HEK293 (cell line): ENCODE results near the gene DES.
A peak's percentile ranks its signal among the peaks of the same experiment; 100 is the strongest.

ENCODE experiments used
- CTCF ChIA-PET: fragments of 350-600 bp; formaldehyde crosslinking; extraction: SDS; loops from one replicate; lab custom pipeline; 2021; ENCODE audit warnings: antibody characterized with exemption; lab: Yijun Ruan, JAX
- POLR2A ChIA-PET: fragments of 300-600 bp; formaldehyde crosslinking; extraction: SDS; loops from one replicate; lab custom pipeline; 2020; ENCODE audit warnings: antibody characterized with exemption, inconsistent platforms; lab: Yijun Ruan, JAX
- H3K27ac ChIP-seq: fragments of 200-500 bp; sonication (Bioruptor generic); 2 replicates; pipeline ENCODE4 v1.5.1; 2014; ENCODE audit warnings: low read depth, low read length, control low read depth, inconsistent platforms; ENCODE audit errors: extremely low read depth
- H3K36me3 ChIP-seq, 2 experiments: fragments of 200-500 bp in 1 of 2; sonication (Bioruptor generic) in 1 of 2; 1 replicate in 1 of 2; 2 replicates in 1 of 2; pipeline ENCODE4 v1.5.1; 2014 to 2017; ENCODE audit warnings: inconsistent platforms in 2 of 2, low read length in 2 of 2; ENCODE audit not compliant: control insufficient read depth in 2 of 2, insufficient read depth in 1 of 2
- H3K4me1 ChIP-seq: fragments of 200-500 bp; sonication (Bioruptor generic); 2 replicates; pipeline ENCODE4 v1.5.1; 2014; ENCODE audit warnings: mild to moderate bottlenecking, low read length, inconsistent platforms; ENCODE audit not compliant: control insufficient read depth, insufficient read depth
- H3K4me3 ChIP-seq: 2 replicates; pipeline ENCODE4 v1.5.1; 2011; ENCODE audit warnings: low read depth, mild to moderate bottlenecking, control low read depth, low read length, moderate library complexity
- H3K9me3 ChIP-seq: fragments of 200-500 bp; sonication (Bioruptor generic); 2 replicates; pipeline ENCODE4 v1.5.1; 2014; ENCODE audit warnings: low read depth, low read length, inconsistent platforms; ENCODE audit not compliant: control insufficient read depth, insufficient read depth
- KLF1 ChIP-seq: fragments of 450-650 bp; formaldehyde crosslinking; IDR thresholded peaks from 2 replicates; pipeline ENCODE4 v1.5.1; 2016; ENCODE audit warnings: missing biosample characterization, missing genetic modification characterization
- KLF16 ChIP-seq: fragments of 450-650 bp; formaldehyde crosslinking; IDR thresholded peaks from 2 replicates; pipeline ENCODE4 v1.5.1; 2017; ENCODE audit warnings: missing biosample characterization, missing genetic modification characterization
- KLF8 ChIP-seq: fragments of 450-650 bp; formaldehyde crosslinking; IDR thresholded peaks from 2 replicates; pipeline ENCODE4 v1.5.1; 2016; ENCODE audit warnings: missing biosample characterization, missing genetic modification characterization
- MYNN ChIP-seq: fragments of 450-650 bp; formaldehyde crosslinking; IDR thresholded peaks from 2 replicates; pipeline ENCODE4 v1.5.1; 2016; ENCODE audit warnings: missing biosample characterization, missing genetic modification characterization, borderline replicate concordance
- RBAK ChIP-seq: fragments of 450-650 bp; formaldehyde crosslinking; IDR thresholded peaks from 2 replicates; pipeline ENCODE4 v1.5.1; 2016; ENCODE audit warnings: missing biosample characterization, missing genetic modification characterization
- SCRT2 ChIP-seq: fragments of 450-650 bp; formaldehyde crosslinking; IDR thresholded peaks from 2 replicates; pipeline ENCODE4 v1.5.1; 2016; ENCODE audit warnings: missing biosample characterization, missing genetic modification characterization
- SP7 ChIP-seq: fragments of 450-650 bp; formaldehyde crosslinking; IDR thresholded peaks from 2 replicates; pipeline ENCODE4 v1.5.1; 2016; ENCODE audit warnings: missing biosample characterization, missing genetic modification characterization
- TCF7L2 ChIP-seq: IDR thresholded peaks from 2 replicates; pipeline ENCODE4 v1.6.1; 2011; ENCODE audit warnings: low read depth, mild to moderate bottlenecking, inconsistent platforms, low read length, moderate library complexity, borderline replicate concordance
- ZNF248 ChIP-seq: fragments of 450-650 bp; formaldehyde crosslinking; IDR thresholded peaks from 2 replicates; pipeline ENCODE4 v1.5.1; 2017; ENCODE audit warnings: missing biosample characterization, missing genetic modification characterization
- ZNF302 ChIP-seq: fragments of 450-650 bp; formaldehyde crosslinking; IDR thresholded peaks from 2 replicates; pipeline ENCODE4 v1.5.1; 2016; ENCODE audit warnings: missing biosample characterization, missing genetic modification characterization, low read depth
- ZNF366 ChIP-seq: fragments of 450-650 bp; formaldehyde crosslinking; conservative IDR thresholded peaks from 2 replicates; pipeline ENCODE4 v1.5.1; 2016; ENCODE audit warnings: missing biosample characterization, missing genetic modification characterization
- ZNF501 ChIP-seq: fragments of 450-650 bp; formaldehyde crosslinking; IDR thresholded peaks from 2 replicates; pipeline ENCODE4 v1.5.1; 2016; ENCODE audit warnings: missing biosample characterization, missing genetic modification characterization
- ZNF560 ChIP-seq: fragments of 450-650 bp; formaldehyde crosslinking; IDR thresholded peaks from 2 replicates; pipeline ENCODE4 v1.5.1; 2017; ENCODE audit warnings: missing biosample characterization, missing genetic modification characterization, borderline replicate concordance
- ZNF76 ChIP-seq: fragments of 450-650 bp; formaldehyde crosslinking; IDR thresholded peaks from 2 replicates; pipeline ENCODE4; 2016; ENCODE audit warnings: low read depth, missing biosample characterization, missing genetic modification characterization, borderline replicate concordance
- ZNF776 ChIP-seq: fragments of 450-650 bp; formaldehyde crosslinking; IDR thresholded peaks from 2 replicates; pipeline ENCODE4 v1.5.0; 2017; ENCODE audit warnings: missing biosample characterization, missing genetic modification characterization, borderline replicate concordance
- TF ChIP-seq, protein P1 (sequence below): fragments of 450-650 bp; formaldehyde crosslinking; IDR thresholded peaks from 2 replicates; pipeline ENCODE4 v1.5.1; 2016; ENCODE audit warnings: missing biosample characterization, missing genetic modification characterization
- TF ChIP-seq, protein P2 (sequence below): IDR thresholded peaks from 2 replicates; pipeline ENCODE4 v1.6.1; 2011; ENCODE audit warnings: mild to moderate bottlenecking, low read depth, low read length, borderline replicate concordance
- TF ChIP-seq, protein P3 (sequence below): fragments of 450-650 bp; formaldehyde crosslinking; optimal IDR thresholded peaks from 2 replicates; pipeline ENCODE3; 2016; ENCODE audit warnings: missing biosample characterization, mild to moderate bottlenecking, missing genetic modification characterization
- TF ChIP-seq, protein P4 (sequence below): fragments of 450-650 bp; formaldehyde crosslinking; IDR thresholded peaks from 2 replicates; pipeline ENCODE4 v1.5.1; 2016; ENCODE audit warnings: missing biosample characterization, missing genetic modification characterization

DES gene

DNA sequence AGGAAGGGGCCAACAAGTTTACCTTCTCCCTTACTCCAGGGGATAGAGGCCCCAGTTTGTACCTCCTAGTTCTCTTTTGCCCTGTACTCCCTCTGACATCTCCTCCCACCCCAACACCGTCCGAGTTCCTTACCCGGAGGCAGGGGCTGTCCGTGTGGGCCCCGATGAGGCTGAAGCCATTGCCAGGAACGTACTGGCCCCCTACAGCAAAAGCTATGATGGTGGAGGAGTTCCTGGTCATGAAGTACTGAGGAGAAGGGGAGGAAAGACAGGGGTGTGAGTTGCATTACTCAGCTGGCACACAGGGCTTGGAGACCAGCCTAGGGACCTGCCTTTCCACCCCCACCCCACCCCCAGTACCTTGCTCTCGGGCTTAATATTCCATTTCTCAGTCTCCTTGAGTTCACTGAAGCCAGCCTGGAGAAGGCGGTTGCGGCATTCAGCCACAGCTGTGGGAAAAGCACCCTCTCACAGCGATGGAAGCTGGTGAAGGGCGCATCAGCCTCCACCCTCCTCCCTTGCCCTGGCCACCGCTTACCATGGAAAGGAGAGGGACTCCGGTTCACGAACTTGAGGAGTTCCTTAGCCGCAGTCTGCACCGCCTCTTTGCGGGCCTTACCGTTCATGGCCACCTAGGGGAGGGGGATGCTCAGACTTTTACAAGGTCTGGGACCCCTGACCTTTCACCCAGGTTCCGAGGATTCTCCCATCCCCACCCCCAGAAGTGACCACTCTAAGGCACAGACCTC is 31.5 kb upstream of the DES start:
- Histone ChIP-seq H3K4me3 (peak overlapping the region; percentile 68), H3K9me3 (no peaks in the 10 kb centered on the region), H3K36me3 (peaks cover 0 to 48% of the 10 kb centered on the region in 2 experiments; a peak in 2 of 3 replicates), H3K27ac (peak overlapping the region; percentile 72; the same call in 1 of the 2 replicates), H3K4me1 (peaks cover 6% of the 10 kb centered on the region)
- CTCF ChIA-PET = interaction anchor here (1.1 to 8.8 kb wide), 4 partner anchors 16 to 227 kb away, joined by 5 to 91 read pairs (median 5); a partner anchor contains a TSS
- POLR2A ChIA-PET = interaction anchor here (1.0 to 2.1 kb wide), 2 partner anchors 8 to 211 kb away, joined by 3 to 11 read pairs; no protein-coding TSS in a partner anchor
- no peak for TF ChIP-seq SCRT2
- TF ChIP-seq ZNF248 = no peak
- no peak for TF ChIP-seq ZNF366 (tag by site-specific recombination)
- TF ChIP-seq, protein P1, sequence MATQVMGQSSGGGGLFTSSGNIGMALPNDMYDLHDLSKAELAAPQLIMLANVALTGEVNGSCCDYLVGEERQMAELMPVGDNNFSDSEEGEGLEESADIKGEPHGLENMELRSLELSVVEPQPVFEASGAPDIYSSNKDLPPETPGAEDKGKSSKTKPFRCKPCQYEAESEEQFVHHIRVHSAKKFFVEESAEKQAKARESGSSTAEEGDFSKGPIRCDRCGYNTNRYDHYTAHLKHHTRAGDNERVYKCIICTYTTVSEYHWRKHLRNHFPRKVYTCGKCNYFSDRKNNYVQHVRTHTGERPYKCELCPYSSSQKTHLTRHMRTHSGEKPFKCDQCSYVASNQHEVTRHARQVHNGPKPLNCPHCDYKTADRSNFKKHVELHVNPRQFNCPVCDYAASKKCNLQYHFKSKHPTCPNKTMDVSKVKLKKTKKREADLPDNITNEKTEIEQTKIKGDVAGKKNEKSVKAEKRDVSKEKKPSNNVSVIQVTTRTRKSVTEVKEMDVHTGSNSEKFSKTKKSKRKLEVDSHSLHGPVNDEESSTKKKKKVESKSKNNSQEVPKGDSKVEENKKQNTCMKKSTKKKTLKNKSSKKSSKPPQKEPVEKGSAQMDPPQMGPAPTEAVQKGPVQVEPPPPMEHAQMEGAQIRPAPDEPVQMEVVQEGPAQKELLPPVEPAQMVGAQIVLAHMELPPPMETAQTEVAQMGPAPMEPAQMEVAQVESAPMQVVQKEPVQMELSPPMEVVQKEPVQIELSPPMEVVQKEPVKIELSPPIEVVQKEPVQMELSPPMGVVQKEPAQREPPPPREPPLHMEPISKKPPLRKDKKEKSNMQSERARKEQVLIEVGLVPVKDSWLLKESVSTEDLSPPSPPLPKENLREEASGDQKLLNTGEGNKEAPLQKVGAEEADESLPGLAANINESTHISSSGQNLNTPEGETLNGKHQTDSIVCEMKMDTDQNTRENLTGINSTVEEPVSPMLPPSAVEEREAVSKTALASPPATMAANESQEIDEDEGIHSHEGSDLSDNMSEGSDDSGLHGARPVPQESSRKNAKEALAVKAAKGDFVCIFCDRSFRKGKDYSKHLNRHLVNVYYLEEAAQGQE (tag by site-specific recombination) = no peak
- TF ChIP-seq, protein P2, sequence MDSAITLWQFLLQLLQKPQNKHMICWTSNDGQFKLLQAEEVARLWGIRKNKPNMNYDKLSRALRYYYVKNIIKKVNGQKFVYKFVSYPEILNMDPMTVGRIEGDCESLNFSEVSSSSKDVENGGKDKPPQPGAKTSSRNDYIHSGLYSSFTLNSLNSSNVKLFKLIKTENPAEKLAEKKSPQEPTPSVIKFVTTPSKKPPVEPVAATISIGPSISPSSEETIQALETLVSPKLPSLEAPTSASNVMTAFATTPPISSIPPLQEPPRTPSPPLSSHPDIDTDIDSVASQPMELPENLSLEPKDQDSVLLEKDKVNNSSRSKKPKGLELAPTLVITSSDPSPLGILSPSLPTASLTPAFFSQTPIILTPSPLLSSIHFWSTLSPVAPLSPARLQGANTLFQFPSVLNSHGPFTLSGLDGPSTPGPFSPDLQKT = no peak
- TF ChIP-seq ZNF560 (tag by site-specific recombination) = no peak
- TF ChIP-seq RBAK (tag by site-specific recombination) = no peak
- TF ChIP-seq, protein P3, sequence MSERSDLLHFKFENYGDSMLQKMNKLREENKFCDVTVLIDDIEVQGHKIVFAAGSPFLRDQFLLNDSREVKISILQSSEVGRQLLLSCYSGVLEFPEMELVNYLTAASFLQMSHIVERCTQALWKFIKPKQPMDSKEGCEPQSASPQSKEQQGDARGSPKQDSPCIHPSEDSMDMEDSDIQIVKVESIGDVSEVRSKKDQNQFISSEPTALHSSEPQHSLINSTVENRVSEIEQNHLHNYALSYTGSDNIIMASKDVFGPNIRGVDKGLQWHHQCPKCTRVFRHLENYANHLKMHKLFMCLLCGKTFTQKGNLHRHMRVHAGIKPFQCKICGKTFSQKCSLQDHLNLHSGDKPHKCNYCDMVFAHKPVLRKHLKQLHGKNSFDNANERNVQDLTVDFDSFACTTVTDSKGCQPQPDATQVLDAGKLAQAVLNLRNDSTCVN (tag by site-specific recombination) = no peak
- TF ChIP-seq ZNF302 (tag by site-specific recombination) = no peak
- TF ChIP-seq, protein P4, sequence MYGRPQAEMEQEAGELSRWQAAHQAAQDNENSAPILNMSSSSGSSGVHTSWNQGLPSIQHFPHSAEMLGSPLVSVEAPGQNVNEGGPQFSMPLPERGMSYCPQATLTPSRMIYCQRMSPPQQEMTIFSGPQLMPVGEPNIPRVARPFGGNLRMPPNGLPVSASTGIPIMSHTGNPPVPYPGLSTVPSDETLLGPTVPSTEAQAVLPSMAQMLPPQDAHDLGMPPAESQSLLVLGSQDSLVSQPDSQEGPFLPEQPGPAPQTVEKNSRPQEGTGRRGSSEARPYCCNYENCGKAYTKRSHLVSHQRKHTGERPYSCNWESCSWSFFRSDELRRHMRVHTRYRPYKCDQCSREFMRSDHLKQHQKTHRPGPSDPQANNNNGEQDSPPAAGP = no peak
- no peak for TF ChIP-seq ZNF776 (tag by site-specific recombination)

DNA sequence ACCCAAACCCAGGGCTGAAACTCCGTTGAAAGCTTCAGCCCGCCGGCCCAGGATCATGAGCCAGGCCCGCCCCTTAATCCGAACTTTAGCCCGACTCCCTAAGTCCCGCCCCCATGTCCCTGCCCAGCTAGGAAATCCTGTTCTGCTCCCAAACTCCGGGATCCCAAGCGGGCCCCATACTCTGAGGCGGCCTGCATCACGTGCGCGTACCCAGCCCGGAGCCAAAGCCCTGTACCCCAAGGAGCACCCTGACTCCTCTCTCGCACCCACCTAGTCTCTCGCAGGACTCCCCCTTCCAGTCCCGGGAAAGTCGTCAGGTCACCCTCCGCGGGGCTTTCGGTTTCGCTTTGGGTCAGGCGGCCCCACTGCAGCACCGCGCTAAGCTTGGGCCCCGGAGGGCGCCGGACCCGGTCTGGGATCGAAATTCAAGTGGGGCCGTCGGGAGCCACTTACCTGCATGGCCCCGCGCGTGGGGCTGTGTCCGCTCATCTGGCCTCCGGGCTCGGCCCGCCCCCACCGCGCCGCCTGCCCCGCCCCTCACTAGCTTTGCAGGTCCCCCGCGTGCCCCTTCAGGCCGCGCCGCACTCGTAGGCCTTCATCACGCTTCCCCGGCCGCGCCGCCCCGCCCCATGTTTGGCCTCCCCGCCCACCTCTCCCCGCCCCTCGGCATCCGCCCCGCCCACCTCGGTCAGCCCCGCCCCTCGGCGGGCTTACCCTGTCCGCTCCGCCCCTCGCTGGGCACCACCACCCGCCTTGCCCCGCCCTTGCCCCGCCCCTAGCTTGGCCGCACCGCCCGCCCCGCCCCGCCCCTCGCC is 30.7 kb upstream of the DES start, which contains the start of gene DNPEP:
Gene DNPEP, minus strand, starts transcription at position 607 of the 815 bp plus-strand sequence. Its CDS starts 118 bp downstream, at position 489.
- CTCF ChIA-PET = interaction anchor here (0.5 to 8.8 kb wide), 11 partner anchors 15 to 263 kb away, joined by 3 to 91 read pairs (median 5); a partner anchor contains a TSS
- Histone ChIP-seq H3K36me3 (peaks cover 0 to 40% of the 10 kb centered on the region in 2 experiments; a peak in 2 of 3 replicates), H3K27ac (peak within 1 kb of the TSS; percentile 72; the same call in 1 of the 2 replicates), H3K9me3 (no peaks in the 10 kb centered on the region), H3K4me3 (peak within 1 kb of the TSS; percentile 68), H3K4me1 (peaks cover 6% of the 10 kb centered on the region)
- POLR2A ChIA-PET = interaction anchor here (0.6 to 2.1 kb wide), 14 partner anchors 9 to 210 kb away, joined by 3 to 11 read pairs (median 3); partner anchors contain the start of genes GMPPA, TMEM198 and ZFAND2B
- TF ChIP-seq KLF1 (peak; percentile 22; the same call in 1 of the 2 replicates), ZNF501 (tag by site-specific recombination) (0 out of 2 replicates have a peak, but pooled peaks have one; percentile 34), KLF16 (tag by site-specific recombination) (peak; percentile 62; the same call in 1 of the 2 replicates), TCF7L2 (no peak), MYNN (tag by site-specific recombination) (no peak), SP7 (tag by site-specific recombination) (peak; percentile 42; the same call in 1 of the 2 replicates), KLF8 (tag by site-specific recombination) (peak; percentile 57; the same call in 1 of the 2 replicates), ZNF76 (tag by site-specific recombination) (peak; percentile 47; the same call in 1 of the 2 replicates)
- TF ChIP-seq, protein P4 = 0 out of 2 replicates have a peak, but pooled peaks have one; percentile 49
- TF ChIP-seq, protein P3 (tag by site-specific recombination) = peak; percentile 67
